GM18508 (cell line): Measurements from ENCODE around the gene SV2C.

Source experiments
- ATAC-seq: cut with Tn5 transposase; IDR thresholded peaks from one replicate; pipeline ENCODE4 v1.9.1; 2021; ENCODE audit warnings: moderate number of reproducible peaks; ENCODE audit not compliant: insufficient read depth, unreplicated experiment

Gene SV2C

GRCh38 chr5:76393035-76393680 lies 310.0 kb downstream of the SV2C start:
- ATAC-seq: no peak

- no peak for ATAC-seq
Observed at GRCh38 chr5:76397200-76397599, 314.0 kb downstream of the SV2C start.

DNA sequence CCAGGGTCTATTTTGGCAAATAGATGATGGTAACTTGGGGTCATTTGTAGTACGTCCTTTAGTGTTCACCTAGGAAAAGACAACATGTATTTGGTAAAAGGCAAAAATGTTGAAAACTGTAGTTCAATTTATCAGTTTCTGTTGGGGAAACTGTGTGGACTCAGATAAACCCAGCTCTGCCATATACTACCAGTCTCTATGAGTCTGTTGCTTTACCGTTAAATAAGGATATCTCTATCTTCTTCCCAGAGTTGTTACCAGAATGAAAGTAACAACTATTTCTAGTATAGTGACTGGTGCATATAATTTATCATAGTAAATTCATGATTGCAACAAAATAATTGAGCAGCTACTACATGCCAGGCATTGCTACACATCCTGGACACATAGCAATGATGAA lies 316.1 kb downstream of the SV2C start:
- no peak for ATAC-seq

DNA sequence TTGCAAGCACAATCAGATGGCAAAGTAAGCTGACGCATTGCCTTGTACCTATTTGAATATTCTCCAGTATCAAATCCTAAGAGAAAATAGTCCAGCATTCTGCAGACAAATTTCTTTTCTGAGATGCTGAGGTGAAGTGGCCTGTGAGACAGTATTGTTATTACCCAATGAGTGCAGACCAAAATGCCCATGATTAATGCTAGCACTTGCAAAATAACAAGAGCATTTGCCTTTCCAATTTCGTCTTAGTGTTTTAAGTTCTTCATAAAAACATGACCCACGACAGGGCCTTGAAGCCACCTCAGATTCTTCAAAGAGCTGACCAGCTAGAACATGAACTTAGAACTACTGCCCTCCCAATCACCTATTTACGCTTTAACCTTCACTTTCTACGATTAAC lies 317.3 kb downstream of the SV2C start:
- ATAC-seq: no peak

DNA sequence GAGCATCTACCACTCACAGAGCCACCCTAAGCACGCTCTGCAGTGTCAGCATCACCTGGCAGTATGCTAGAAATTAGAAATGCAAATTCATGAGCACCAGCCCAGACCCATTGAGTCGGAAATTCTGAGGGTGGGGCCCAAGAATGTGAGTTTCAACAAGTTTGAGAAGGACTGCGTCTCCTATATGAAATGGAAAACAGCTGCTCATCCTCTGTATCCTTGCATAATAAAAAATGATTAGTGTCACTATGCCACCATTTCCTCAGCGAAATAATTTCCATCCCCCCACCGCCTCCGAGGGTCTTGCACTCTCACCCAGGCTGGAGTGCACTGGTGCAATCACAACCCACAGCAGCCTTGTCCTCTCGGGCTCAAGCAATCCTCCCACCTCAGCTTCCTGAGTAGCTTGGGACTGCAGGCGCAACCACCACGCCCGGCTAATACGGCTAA lies 318.6 kb downstream of the SV2C start:
- ATAC-seq: no peak

DNA sequence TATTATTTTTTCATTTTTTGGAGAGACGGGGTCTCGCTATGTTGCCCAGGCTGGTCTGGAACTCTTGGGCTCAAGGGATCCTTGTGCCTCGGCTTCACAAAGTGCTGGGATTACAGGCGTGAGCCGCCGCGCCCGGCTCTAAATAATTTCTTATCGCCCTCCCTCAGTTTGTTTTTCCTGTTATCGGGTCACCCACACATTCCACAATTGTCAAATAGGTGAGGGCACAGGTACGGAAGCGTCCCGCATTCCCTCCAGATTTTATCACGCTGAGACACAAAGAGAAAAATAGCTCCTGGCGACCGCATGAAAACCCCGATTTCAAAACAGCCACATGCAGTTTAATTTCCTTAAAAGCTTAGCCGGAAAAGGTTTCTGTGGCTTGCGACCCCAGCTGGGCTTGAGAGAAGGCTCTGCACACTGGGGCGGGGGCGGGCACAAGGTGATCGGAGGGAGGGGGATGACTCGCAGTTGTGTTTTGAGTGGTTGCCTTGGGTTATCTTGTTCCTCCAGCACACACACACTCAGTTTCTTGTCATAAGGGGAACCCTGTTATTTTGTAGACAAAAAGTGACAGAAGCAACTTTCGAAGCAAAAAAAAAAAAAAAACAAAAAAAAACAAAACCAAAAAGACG lies 319.2 kb downstream of the SV2C start:
- peak; percentile 22 for ATAC-seq

DNA sequence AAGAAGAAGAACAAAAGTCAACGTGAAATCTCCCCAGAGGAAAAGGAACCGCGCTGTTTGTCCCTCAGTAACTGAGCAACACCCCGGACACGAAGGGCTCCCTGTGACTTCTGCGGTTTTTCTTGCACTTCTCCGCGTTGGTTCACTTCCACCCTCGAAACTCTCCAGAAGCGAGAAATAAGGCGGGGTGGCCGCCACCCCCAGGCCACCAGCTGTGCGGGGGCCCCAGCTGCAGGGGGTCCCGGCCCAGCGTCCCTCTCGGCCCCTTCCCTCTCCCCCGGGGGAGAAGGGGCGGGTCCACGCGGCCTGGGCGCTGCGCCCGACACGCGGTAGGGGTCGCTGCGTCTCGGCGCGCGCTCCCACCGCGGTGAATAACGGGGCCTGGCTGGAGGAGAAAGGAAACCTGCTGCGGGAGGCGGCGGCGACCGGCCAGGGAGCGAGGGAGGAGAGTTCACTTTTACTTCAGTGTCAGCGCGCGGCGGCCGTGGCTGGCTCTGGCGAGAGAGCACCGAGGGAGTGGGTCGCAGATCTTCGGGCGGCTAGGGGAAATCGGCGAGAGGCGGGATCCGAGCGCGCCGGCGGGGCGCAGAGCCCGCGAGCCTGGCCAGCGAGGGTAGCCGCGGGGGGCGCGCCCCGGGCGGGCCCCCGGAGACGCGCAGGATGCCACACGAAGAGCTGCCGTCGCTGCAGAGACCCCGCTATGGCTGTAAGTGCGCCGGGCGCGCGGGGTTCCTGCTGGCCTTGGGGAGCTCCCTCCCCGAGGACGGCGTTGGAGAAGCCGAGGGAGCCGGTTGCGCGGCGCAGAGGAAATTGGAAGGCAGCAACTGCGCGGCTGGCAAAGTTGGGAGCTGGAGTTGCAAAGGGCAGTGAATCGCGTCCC lies 319.9 kb downstream of the SV2C start, which contains the start of gene IQGAP2:
Gene IQGAP2, plus strand, starts transcription at position 400 of the 880 bp plus-strand sequence. Its CDS starts 261 bp downstream, at position 661.
- ATAC-seq: peak; percentile 32
